OCI-LY7 (cell line): ENCODE measurements around the gene FRS2. TPM values are rescaled to one million over a fixed set of nuclear protein-coding genes. Genes with fewer than 3 reads are reported as not detected.

Experiments
- BruUV-seq: library from RNA; stranded (reverse); fragments of 400-500 nt; replicated peaks from 2 replicates; lab custom pipeline; 2021; lab: Mats Ljungman, UMichigan
- CTCF ChIA-PET: fragments of 300-600 bp; sonication (Branson Sonifier 250); formaldehyde crosslinking; loops from one replicate; lab custom pipeline; 2022; ENCODE audit warnings: antibody characterized with exemption; ENCODE audit not compliant: unreplicated experiment; lab: Charles Lee
- POLR2A ChIA-PET: fragments of 300-600 bp; sonication (Branson Sonifier 250); formaldehyde crosslinking; loops from one replicate; lab custom pipeline; 2022; ENCODE audit warnings: antibody characterized with exemption; lab: Charles Lee
- DNase-seq: peaks from one replicate; pipeline ENCODE4 v3.0.0-alpha.2; 2015; ENCODE audit warnings: low spot score
- H2AFZ ChIP-seq: fragments of 200-600 bp; sonication (generic), shearing (Covaris generic); 2 replicates; pipeline ENCODE4 v1.6.1; 2014; ENCODE audit warnings: mild to moderate bottlenecking, antibody characterized with exemption, low read length, moderate library complexity
- H3K27ac ChIP-seq: fragments of 200-600 bp; sonication (generic); 2 replicates; pipeline ENCODE4 v1.5.1; 2014; ENCODE audit warnings: mixed run types, low read depth, mild to moderate bottlenecking, moderate library complexity, low read length, inconsistent platforms; ENCODE audit not compliant: poor library complexity, severe bottlenecking
- H3K36me3 ChIP-seq: fragments of 200-600 bp; sonication (generic); 2 replicates; pipeline ENCODE4 v1.6.1; 2014; ENCODE audit warnings: mild to moderate bottlenecking, antibody characterized with exemption, low read length, moderate library complexity, mixed read lengths; ENCODE audit not compliant: insufficient read depth
- H3K4me1 ChIP-seq: fragments of 200-600 bp; sonication (generic); 2 replicates; pipeline ENCODE4 v1.5.1; 2014; ENCODE audit warnings: mild to moderate bottlenecking, low read length; ENCODE audit not compliant: insufficient read depth, poor library complexity, severe bottlenecking
- H3K4me2 ChIP-seq: fragments of 200-600 bp; sonication (generic); 2 replicates; pipeline ENCODE4 v1.6.1; 2014; ENCODE audit warnings: mild to moderate bottlenecking, low read length
- H3K4me3 ChIP-seq: fragments of 200-600 bp; sonication (generic); 2 replicates; pipeline ENCODE4 v1.5.1; 2014; ENCODE audit warnings: mild to moderate bottlenecking, low read depth, low read length; ENCODE audit not compliant: poor library complexity, severe bottlenecking
- H3K79me2 ChIP-seq: fragments of 200-600 bp; sonication (generic); 2 replicates; pipeline ENCODE4 v1.6.1; 2016; ENCODE audit warnings: low read depth, mild to moderate bottlenecking, low read length, moderate library complexity, mixed read lengths; ENCODE audit not compliant: insufficient read depth
- H3K9me2 ChIP-seq: fragments of 200-600 bp; sonication (generic); 2 replicates; pipeline ENCODE4 v1.6.1; 2016; ENCODE audit warnings: mild to moderate bottlenecking, low read length, mixed read lengths; ENCODE audit not compliant: insufficient read depth
- H3K9me3 ChIP-seq: fragments of 200-600 bp; sonication (generic); 2 replicates; pipeline ENCODE4 v1.6.1; 2014; ENCODE audit warnings: mild to moderate bottlenecking, mixed run types, low read length, mixed read lengths
- H4K20me1 ChIP-seq: fragments of 200-600 bp; sonication (generic); 2 replicates; pipeline ENCODE4 v1.6.1; 2014; ENCODE audit warnings: mild to moderate bottlenecking, antibody characterized with exemption, low read length, moderate library complexity, mixed read lengths; ENCODE audit not compliant: insufficient read depth
- EZH2phosphoT487 ChIP-seq: fragments of 200-600 bp; sonication (generic); IDR thresholded peaks from 2 replicates; pipeline ENCODE4 v1.6.1; 2018; ENCODE audit warnings: low read depth, borderline replicate concordance, mild to moderate bottlenecking, mixed run types, antibody characterized with exemption, low read length, moderate library complexity, mixed read lengths
- intact Hi-C: fragments of 100-400 bp; cut with micrococcal nuclease; formaldehyde crosslinking; loops from one replicate; pipeline ENCODE4 v1.10.0; 2022; ENCODE audit not compliant: unreplicated experiment
- total RNA-seq, 2 experiments: library from RNA; depleted of rRNA in 1 of 2; stranded (reverse); fragments of >200 nt in 1 of 2; shearing (Covaris generic) in 1 of 2; gene quantifications; 2 replicates each; pipeline ENCODE4 v1.2.3, GENCODE V29; 2014 to 2022
- TF ChIP-seq, protein P1 (sequence below): fragments of 200-600 bp; sonication (generic); conservative IDR thresholded peaks from 2 replicates; pipeline ENCODE4 v1.5.1; 2014; ENCODE audit warnings: mild to moderate bottlenecking, antibody characterized with exemption, low read length, moderate library complexity, mixed read lengths

FRS2 gene
- total RNA-seq, 2 experiments from 2014 or later = 11.1 to 18.5 TPM

- TF ChIP-seq, protein P1, sequence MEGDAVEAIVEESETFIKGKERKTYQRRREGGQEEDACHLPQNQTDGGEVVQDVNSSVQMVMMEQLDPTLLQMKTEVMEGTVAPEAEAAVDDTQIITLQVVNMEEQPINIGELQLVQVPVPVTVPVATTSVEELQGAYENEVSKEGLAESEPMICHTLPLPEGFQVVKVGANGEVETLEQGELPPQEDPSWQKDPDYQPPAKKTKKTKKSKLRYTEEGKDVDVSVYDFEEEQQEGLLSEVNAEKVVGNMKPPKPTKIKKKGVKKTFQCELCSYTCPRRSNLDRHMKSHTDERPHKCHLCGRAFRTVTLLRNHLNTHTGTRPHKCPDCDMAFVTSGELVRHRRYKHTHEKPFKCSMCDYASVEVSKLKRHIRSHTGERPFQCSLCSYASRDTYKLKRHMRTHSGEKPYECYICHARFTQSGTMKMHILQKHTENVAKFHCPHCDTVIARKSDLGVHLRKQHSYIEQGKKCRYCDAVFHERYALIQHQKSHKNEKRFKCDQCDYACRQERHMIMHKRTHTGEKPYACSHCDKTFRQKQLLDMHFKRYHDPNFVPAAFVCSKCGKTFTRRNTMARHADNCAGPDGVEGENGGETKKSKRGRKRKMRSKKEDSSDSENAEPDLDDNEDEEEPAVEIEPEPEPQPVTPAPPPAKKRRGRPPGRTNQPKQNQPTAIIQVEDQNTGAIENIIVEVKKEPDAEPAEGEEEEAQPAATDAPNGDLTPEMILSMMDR = no peak
- no peak for TF ChIP-seq EZH2phosphoT487
- Histone ChIP-seq H2AFZ (no peak overlapping the region), H3K9me2 (no peaks in the 10 kb centered on the region), H3K27ac (no peak overlapping the region), H3K9me3 (no peaks in the 10 kb centered on the region), H3K4me3 (no peak overlapping the region), H4K20me1 (peaks cover 7% of the 10 kb centered on the region; the same call in 1 of the 2 replicates), H3K36me3 (peaks cover 100% of the 10 kb centered on the region), H3K79me2 (peaks cover 14% of the 10 kb centered on the region; the same call in 1 of the 2 replicates), H3K4me2 (no peak overlapping the region), H3K4me1 (no peaks in the 10 kb centered on the region)
- CTCF ChIA-PET = interaction anchor here (0.6 kb wide), 1 partner anchor 67 kb away, joined by 3 read pairs; no protein-coding TSS in a partner anchor
- no peak for DNase-seq
- POLR2A ChIA-PET = interaction anchor here (1.1 kb wide), 1 partner anchor 299 kb away, joined by 4 read pairs; no protein-coding TSS in a partner anchor
- intact Hi-C loops = no loop called here
- no TSS peak for BruUV-seq
Observed at GRCh38 chr12:69598174-69598753, 128.1 kb downstream of the FRS2 start.

DNA sequence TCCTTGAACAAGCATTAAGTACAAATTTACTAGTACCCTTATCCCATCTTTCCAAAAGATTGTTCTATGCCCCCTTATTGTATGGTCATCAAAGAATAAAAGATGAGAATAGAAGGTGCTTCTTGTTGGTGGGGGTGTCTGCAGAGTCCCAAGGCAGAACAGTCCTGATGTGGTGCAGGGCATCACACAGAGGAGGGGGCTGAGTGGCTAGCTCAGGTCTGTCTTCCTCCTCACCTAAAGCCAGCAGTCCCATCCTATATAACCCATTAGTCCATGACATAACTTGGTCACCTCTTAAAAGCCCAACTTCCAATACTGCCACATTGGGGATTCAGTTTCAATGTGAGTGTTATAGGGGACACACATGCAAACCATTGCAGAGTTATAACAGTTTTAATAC, 130.6 kb downstream of the FRS2 start:
- Histone ChIP-seq H2AFZ (no peak overlapping the region), H3K9me3 (no peaks in the 10 kb centered on the region), H3K27ac (no peak overlapping the region), H3K4me3 (no peak overlapping the region), H3K4me1 (no peaks in the 10 kb centered on the region), H3K9me2 (no peaks in the 10 kb centered on the region), H3K79me2 (0 out of 2 replicates have a peak, but pooled peaks cover 6% of the 10 kb centered on the region), H4K20me1 (0 out of 2 replicates have a peak, but pooled peaks cover 7% of the 10 kb centered on the region), H3K4me2 (no peak overlapping the region), H3K36me3 (peaks cover 85% of the 10 kb centered on the region)
- ChIA-PET CTCF (no interaction called here), POLR2A (interaction anchor here (0.6 kb wide), 1 partner anchor 101 kb away, joined by 3 read pairs; no protein-coding TSS in a partner anchor)
- no TSS peak for BruUV-seq
- TF ChIP-seq, protein P1 = no peak
- TF ChIP-seq EZH2phosphoT487 = no peak
- intact Hi-C loops = no loop called here
- no peak for DNase-seq
